Gastrocnemius medialis (tissue), 4 donors: Measurements from ENCODE around the gene INPP5D. TPM values are rescaled to one million over a fixed set of nuclear protein-coding genes. Genes with fewer than 3 reads are reported as not detected.

Source experiments
- ATAC-seq, 2 donors: fragments of 150-250 bp; one replicate each; pipeline ENCODE4 v1.9.1; 2016
- DNase-seq, 2 donors: peaks; one replicate each; pipeline ENCODE4 v3.0.0-alpha.2; 2019
- H3K27ac ChIP-seq, 4 donors: fragments of 200-600 bp; sonication (generic); 1 replicate in 1 of 4; 2 replicates in 3 of 4; pipeline ENCODE4 v1.5.1; 2016 to 2018; ENCODE audit warnings: mild to moderate bottlenecking in 2 of 4, moderate library complexity in 1 of 4
- H3K27me3 ChIP-seq, 3 donors: fragments of 200-600 bp; sonication (generic) in 2 of 3; 1 replicate in 1 of 3; 2 replicates in 2 of 3; pipeline versions ENCODE4 v1.5.1 to v1.6.0; 2016 to 2019; ENCODE audit warnings: mild to moderate bottlenecking in 1 of 3, moderate library complexity in 1 of 3
- H3K36me3 ChIP-seq, 2 donors: fragments of 200-600 bp; sonication (generic) in 1 of 2; one replicate each; pipeline ENCODE4 v1.5.1; 2017 to 2018
- H3K4me1 ChIP-seq, 2 donors: fragments of 200-600 bp; sonication (generic) in 1 of 2; one replicate each; pipeline ENCODE4 v1.5.1; 2016 to 2017; ENCODE audit warnings: mild to moderate bottlenecking in 2 of 2
- H3K4me3 ChIP-seq, 4 donors: fragments of 200-600 bp; sonication (generic) in 3 of 4; 1 replicate in 1 of 4; 2 replicates in 3 of 4; pipeline ENCODE4 v1.5.1; 2016 to 2019; ENCODE audit warnings: mild to moderate bottlenecking in 2 of 4
- H3K9me3 ChIP-seq, 3 donors: fragments of 200-600 bp; sonication (generic) in 2 of 3; 1 replicate in 1 of 3; 2 replicates in 2 of 3; pipeline ENCODE4 v1.5.1; 2016 to 2019
- CTCF ChIP-seq, 5 experiments: fragments of 450-650 bp in 3 of 5; fragments of 200-600 bp in 2 of 5; sonication (generic) in 2 of 5; IDR thresholded peaks in 4 of 5; conservative IDR thresholded peaks in 1 of 5; 1 replicate in 4 of 5; 2 replicates in 1 of 5; pipeline ENCODE4 v1.5.1; 2016 to 2019; ENCODE audit warnings: antibody characterized with exemption in 5 of 5, mild to moderate bottlenecking in 3 of 5, moderate library complexity in 3 of 5
- POLR2A ChIP-seq, 2 donors: fragments of 450-650 bp; IDR thresholded peaks; one replicate each; pipeline ENCODE4 v1.6.1; 2017; ENCODE audit warnings: antibody characterized with exemption in 2 of 2, mild to moderate bottlenecking in 2 of 2, moderate library complexity in 2 of 2
- in situ Hi-C, 4 donors: fragments of 200-750 bp; cut with MboI; loops; one replicate each; pipeline versions ENCODE4 v1.15.0 to v1.8.0; 2017; ENCODE audit warnings: low sequenced_read_pairs in 4 of 4
- intact Hi-C: fragments of 100-400 bp; cut with DNase I; formaldehyde crosslinking; loops from one replicate; pipeline ENCODE4 v1.15.1; 2023; ENCODE audit warnings: low total_unique reads
- total RNA-seq, 4 donors: library from RNA; depleted of rRNA; stranded (reverse); fragments of >200 nt; gene quantifications; one replicate each; pipeline versions ENCODE4 v1.1.0 to v1.2.3, GENCODE V29; 2016

The INPP5D gene
- total RNA-seq, 4 donors from 2014 or later, result 1.7 to 18.7 (median 4.9) TPM

DNA sequence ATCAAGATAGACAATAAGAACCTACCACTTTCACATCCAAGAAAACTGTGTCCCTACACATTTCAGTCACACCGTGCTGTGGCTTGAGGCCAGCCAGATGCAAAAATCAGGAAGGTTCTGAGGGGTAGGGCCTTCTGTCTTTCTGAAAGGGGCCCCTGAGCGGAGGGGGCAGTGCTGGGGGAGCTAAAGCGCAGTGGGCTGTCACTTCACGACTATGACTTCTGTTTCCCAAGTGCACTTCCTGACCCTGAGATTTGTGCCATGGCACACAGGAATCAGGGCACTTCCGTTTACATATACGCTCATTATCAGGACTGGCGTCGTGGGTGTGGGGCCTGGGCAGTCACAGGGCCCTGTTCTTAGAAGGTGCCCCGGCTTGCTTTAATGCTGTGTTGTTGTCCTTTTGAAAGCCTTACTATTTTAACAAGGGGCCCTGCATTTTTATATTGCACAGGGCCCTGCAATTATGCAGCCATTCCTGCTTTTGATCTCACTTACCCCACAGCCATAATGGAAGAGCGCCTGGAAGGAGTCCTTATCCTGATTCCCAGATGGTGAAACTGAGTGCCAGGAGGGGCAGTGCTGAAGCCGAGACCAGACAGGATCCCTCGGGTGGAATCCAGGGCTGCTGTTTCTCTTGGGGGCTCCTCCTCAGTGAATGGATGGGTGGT lies 47.7 kb upstream of the INPP5D start:
- intact Hi-C loops (no loop called here), in situ Hi-C loops (no loop called here)
- ATAC-seq, result no peak
- no peak overlapping the region for H3K4me3 ChIP-seq
- DNase-seq, result no peak
- no peaks in the 10 kb centered on the region for H3K27me3 ChIP-seq
- TF ChIP-seq POLR2A (IDR thresholded peaks at IDR 0.05) (no peak), CTCF (IDR thresholded peaks at IDR 0.05 in 4 of 5, conservative IDR thresholded peaks at IDR 0.05 in 1 of 5) (no peak)
- no peaks in the 10 kb centered on the region for H3K36me3 ChIP-seq
- H3K4me1 ChIP-seq, result no peaks in the 10 kb centered on the region
- no peak overlapping the region for H3K27ac ChIP-seq
- H3K9me3 ChIP-seq, result no peaks in the 10 kb centered on the region

DNA sequence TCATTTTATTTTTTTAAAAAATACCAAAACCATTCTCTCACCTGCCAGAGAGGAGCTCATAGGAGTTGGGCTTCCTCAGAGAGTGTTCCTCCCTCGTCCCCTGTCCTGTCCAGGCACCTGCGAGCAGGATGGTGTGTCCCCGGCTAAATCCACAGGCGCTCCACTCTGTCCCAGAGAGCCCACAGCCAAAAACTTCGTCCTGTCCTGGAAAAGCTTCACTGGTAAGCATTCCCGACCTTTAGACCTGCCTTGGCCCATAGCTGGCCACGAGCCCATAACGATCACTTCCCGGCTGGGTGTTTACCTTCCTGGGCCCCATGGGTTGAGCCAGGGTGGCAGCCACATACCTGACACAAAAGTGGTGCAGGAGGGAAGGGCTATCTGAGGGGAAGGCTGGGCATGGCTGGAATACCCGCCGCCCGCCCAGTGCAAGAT lies 47.1 kb upstream of the INPP5D start, which contains the start of gene NGEF:
NGEF (minus strand) TSS at position 230 of the 435 bp plus-strand sequence. CDS start 38,366 bp downstream, outside the sequence.
- TF ChIP-seq POLR2A (IDR thresholded peaks at IDR 0.05) (no peak), CTCF (IDR thresholded peaks at IDR 0.05 in 4 of 5, conservative IDR thresholded peaks at IDR 0.05 in 1 of 5) (no peak)
- H3K9me3 ChIP-seq, result no peaks in the 10 kb centered on the region
- in situ Hi-C loops (no loop called here), intact Hi-C loops (no loop called here)
- H3K27ac ChIP-seq, result no peak within 1 kb of the TSS
- no peaks in the 10 kb centered on the region for H3K36me3 ChIP-seq
- DNase-seq (no peak), ATAC-seq (no peak)
- H3K4me3 ChIP-seq, result no peak within 1 kb of the TSS
- H3K4me1 ChIP-seq, result no peaks in the 10 kb centered on the region
- no peaks in the 10 kb centered on the region for H3K27me3 ChIP-seq

GRCh38 chr2:233013650-233014049 lies 46.5 kb upstream of the INPP5D start:
- no peaks in the 10 kb centered on the region for H3K36me3 ChIP-seq
- no peaks in the 10 kb centered on the region for H3K9me3 ChIP-seq
- intact Hi-C loops (no loop called here), in situ Hi-C loops (no loop called here)
- DNase-seq (no peak), ATAC-seq (no peak)
- no peak overlapping the region for H3K4me3 ChIP-seq
- TF ChIP-seq CTCF (IDR thresholded peaks at IDR 0.05 in 4 of 5, conservative IDR thresholded peaks at IDR 0.05 in 1 of 5), result no peak
- H3K27ac ChIP-seq, result no peak overlapping the region
- no peaks in the 10 kb centered on the region for H3K27me3 ChIP-seq
- H3K4me1 ChIP-seq, result no peaks in the 10 kb centered on the region

GRCh38 chr2:233015019-233015645 lies 45.0 kb upstream of the INPP5D start:
- intact Hi-C loops (no loop called here), in situ Hi-C loops (no loop called here)
- no peaks in the 10 kb centered on the region for H3K9me3 ChIP-seq
- H3K27me3 ChIP-seq, result no peaks in the 10 kb centered on the region
- H3K36me3 ChIP-seq, result no peaks in the 10 kb centered on the region
- ATAC-seq (no peak), DNase-seq (no peak)
- no peak overlapping the region for H3K4me3 ChIP-seq
- H3K4me1 ChIP-seq, result no peaks in the 10 kb centered on the region
- TF ChIP-seq CTCF (IDR thresholded peaks at IDR 0.05 in 4 of 5, conservative IDR thresholded peaks at IDR 0.05 in 1 of 5) (no peak), POLR2A (IDR thresholded peaks at IDR 0.05) (no peak)
- H3K27ac ChIP-seq, result no peak overlapping the region
